H9 (cell line): ENCODE results near the gene MARCHF3. TPM values are rescaled to one million over a fixed set of nuclear protein-coding genes. Genes with fewer than 3 reads are reported as not detected.

ENCODE experiments used
- DNase-seq: peaks from one replicate; pipeline ENCODE4 v3.0.0-alpha.2; 2017
- H2AFZ ChIP-seq: one replicate; pipeline ENCODE4 v1.6.1; 2013; ENCODE audit warnings: mild to moderate bottlenecking, low read length, control low read depth, moderate library complexity
- H2AK5ac ChIP-seq: 2 replicates; pipeline ENCODE4 v1.6.1; 2013; ENCODE audit warnings: low read length, control low read depth, mixed read lengths; ENCODE audit not compliant: insufficient read length
- H2BK120ac ChIP-seq: one replicate; pipeline ENCODE4 v1.6.1; 2013; ENCODE audit warnings: low read depth, mild to moderate bottlenecking, low read length, control low read depth, inconsistent platforms; ENCODE audit not compliant: poor library complexity, severe bottlenecking
- H2BK12ac ChIP-seq: 2 replicates; pipeline ENCODE4 v1.6.1; 2013; ENCODE audit warnings: low read length, control low read depth, mixed read lengths, low read depth; ENCODE audit not compliant: insufficient read length
- H2BK15ac ChIP-seq: 2 replicates; pipeline ENCODE4 v1.6.1; 2013; ENCODE audit warnings: low read depth, low read length, control low read depth
- H2BK20ac ChIP-seq: one replicate; pipeline ENCODE4 v1.6.1; 2013; ENCODE audit warnings: low read depth, mild to moderate bottlenecking, low read length, control low read depth, inconsistent platforms; ENCODE audit not compliant: poor library complexity, severe bottlenecking
- H2BK5ac ChIP-seq: 2 replicates; pipeline ENCODE4 v1.6.1; 2013; ENCODE audit warnings: low read length, control low read depth, mixed read lengths; ENCODE audit not compliant: insufficient read length
- H3K14ac ChIP-seq: 2 replicates; pipeline ENCODE4 v1.6.1; 2013; ENCODE audit warnings: low read length, control low read depth; ENCODE audit not compliant: insufficient read depth
- H3K18ac ChIP-seq: 2 replicates; pipeline ENCODE4 v1.6.1; 2013; ENCODE audit warnings: low read depth, mild to moderate bottlenecking, mixed read lengths, low read length, control low read depth; ENCODE audit not compliant: insufficient read length
- H3K23ac ChIP-seq: 2 replicates; pipeline ENCODE4 v1.6.1; 2013; ENCODE audit warnings: low read length, control low read depth, mixed read lengths, low read depth; ENCODE audit not compliant: insufficient read length
- H3K23me2 ChIP-seq: 2 replicates; pipeline ENCODE4 v1.6.1; 2013; ENCODE audit warnings: low read depth, mild to moderate bottlenecking, mixed read lengths, low read length, control low read depth; ENCODE audit not compliant: insufficient read length, poor library complexity, severe bottlenecking
- H3K27ac ChIP-seq: 2 replicates; pipeline ENCODE4 v1.5.1; 2013; ENCODE audit warnings: low read length, control low read depth, mixed read lengths, low read depth; ENCODE audit not compliant: insufficient read length
- H3K27me3 ChIP-seq: 2 replicates; pipeline ENCODE4 v1.6.1; 2013; ENCODE audit warnings: low read length, control low read depth, inconsistent platforms; ENCODE audit not compliant: insufficient read depth
- H3K4ac ChIP-seq: 2 replicates; pipeline ENCODE4 v1.6.1; 2013; ENCODE audit warnings: low read depth, mild to moderate bottlenecking, control low read depth, inconsistent platforms, low read length, moderate library complexity
- H3K4me1 ChIP-seq: 2 replicates; pipeline ENCODE4 v1.6.1; 2013; ENCODE audit warnings: low read length, control low read depth, inconsistent platforms; ENCODE audit not compliant: insufficient read depth
- H3K4me2 ChIP-seq: 2 replicates; pipeline ENCODE4 v1.6.1; 2013; ENCODE audit warnings: low read length, control low read depth, mixed read lengths; ENCODE audit not compliant: insufficient read length, insufficient read depth
- H3K56ac ChIP-seq: 2 replicates; pipeline ENCODE4 v1.6.1; 2013; ENCODE audit warnings: low read depth, mild to moderate bottlenecking, mixed read lengths, low read length, control low read depth; ENCODE audit not compliant: insufficient read length
- H3K79me1 ChIP-seq: 2 replicates; pipeline ENCODE4 v1.6.1; 2013; ENCODE audit warnings: low read depth, mild to moderate bottlenecking, moderate library complexity, low read length, control low read depth, inconsistent platforms; ENCODE audit not compliant: insufficient read depth, poor library complexity, severe bottlenecking
- H3K79me2 ChIP-seq: 2 replicates; pipeline ENCODE4 v1.6.1; 2013; ENCODE audit warnings: low read length, control low read depth, inconsistent platforms; ENCODE audit not compliant: insufficient read depth
- H3K9ac ChIP-seq: 2 replicates; pipeline ENCODE4 v1.6.1; 2013; ENCODE audit warnings: low read length, control low read depth, mixed read lengths; ENCODE audit not compliant: insufficient read length; ENCODE audit errors: extremely low read depth
- H3K9me3 ChIP-seq: one replicate; pipeline ENCODE4 v1.6.1; 2013; ENCODE audit warnings: low read depth, low read length, inconsistent platforms; ENCODE audit not compliant: control insufficient read depth
- H3T11ph ChIP-seq: one replicate; pipeline ENCODE4 v1.6.1; 2013; ENCODE audit warnings: mild to moderate bottlenecking, low read length, control low read depth, inconsistent platforms
- H4K20me1 ChIP-seq: one replicate; pipeline ENCODE4 v1.6.1; 2013; ENCODE audit not compliant: control insufficient read depth, insufficient read length, insufficient read depth
- H4K5ac ChIP-seq: 2 replicates; pipeline ENCODE4 v1.6.1; 2013; ENCODE audit warnings: low read depth, mild to moderate bottlenecking, mixed read lengths, low read length, control low read depth; ENCODE audit not compliant: insufficient read length
- H4K8ac ChIP-seq: replicated peaks from 2 replicates; pipeline ENCODE4 v1.6.1; 2013; ENCODE audit warnings: low read length, control low read depth, mixed read lengths, low read depth; ENCODE audit not compliant: insufficient read length
- H4K91ac ChIP-seq: 2 replicates; pipeline ENCODE4 v1.6.1; 2013; ENCODE audit warnings: low read depth, mild to moderate bottlenecking, moderate library complexity, mixed read lengths, low read length, control low read depth; ENCODE audit not compliant: insufficient read length
- H3K27ac Mint-ChIP-seq, 3 experiments: 2 replicates in 2 of 3; 3 replicates in 1 of 3; pipeline ENCODE4 v1.8.0; 2020 to 2021; ENCODE audit warnings: mixed read lengths in 3 of 3, mild to moderate bottlenecking in 1 of 3, moderate library complexity in 1 of 3
- H3K27me3 Mint-ChIP-seq: 2 replicates; pipeline ENCODE4 v1.8.0; 2021; ENCODE audit warnings: low read depth, mild to moderate bottlenecking, moderate library complexity, mixed read lengths
- H3K36me3 Mint-ChIP-seq, 3 experiments: 2 replicates in 2 of 3; 3 replicates in 1 of 3; pipeline ENCODE4 v1.8.0; 2020 to 2021; ENCODE audit warnings: low read depth in 3 of 3, mixed read lengths in 3 of 3; ENCODE audit not compliant: insufficient read depth in 1 of 3
- H3K4me1 Mint-ChIP-seq, 2 experiments: 2 replicates each; pipeline ENCODE4 v1.8.0; 2020; ENCODE audit warnings: mixed read lengths in 2 of 2
- H3K4me3 Mint-ChIP-seq, 2 experiments: 2 replicates in 1 of 2; 3 replicates in 1 of 2; pipeline ENCODE4 v1.8.0; 2020 to 2021; ENCODE audit warnings: mild to moderate bottlenecking in 2 of 2, mixed read lengths in 2 of 2, moderate library complexity in 1 of 2
- H3K9me3 Mint-ChIP-seq, 2 experiments: 2 replicates in 1 of 2; 3 replicates in 1 of 2; pipeline ENCODE4 v1.8.0; 2020; ENCODE audit warnings: mild to moderate bottlenecking in 2 of 2, mixed read lengths in 2 of 2, moderate library complexity in 1 of 2
- CTCF ChIP-seq: fragments of 200-600 bp; sonication (generic); conservative IDR thresholded peaks from 3 replicates; pipeline ENCODE4 v1.8.0; 2021; ENCODE audit warnings: antibody characterized with exemption, mild to moderate bottlenecking
- WGBS: extraction: QIAGEN DNeasy Blood & Tissue Kit; methylation state at CpG from one replicate; pipeline ENCODE4 v1.1.7; 2013; ENCODE audit warnings: missing lambda C conversion rate, low lambda C conversion rate, mixed read lengths; ENCODE audit not compliant: insufficient read length; ENCODE audit errors: extremely low coverage; 5-methylcytosine and 5-hydroxymethylcytosine counted together
- total RNA-seq: library from RNA; stranded (reverse); gene quantifications from 2 replicates; pipeline ENCODE4 v1.2.1, GENCODE V29; 2021

Gene MARCHF3
- total RNA-seq, 1 experiment from 2014 or later = 17.7 TPM

- Histone ChIP-seq H3K27ac (no peak overlapping the region), H3K14ac (no peak overlapping the region), H3K4me2 (no peak overlapping the region), H4K5ac (no peak overlapping the region), H3K4me1 (peaks cover 10% of the 10 kb centered on the region), H2BK20ac (no peak overlapping the region), H2AFZ (no peak overlapping the region), H2BK120ac (no peak overlapping the region), H3K23ac (no peak overlapping the region), H2BK5ac (no peak overlapping the region), H3K27me3 (no peaks in the 10 kb centered on the region), H4K8ac (no peak overlapping the region), H4K20me1 (no peaks in the 10 kb centered on the region), H3T11ph (no peak overlapping the region), H3K9ac (no peak overlapping the region), H3K79me2 (no peaks in the 10 kb centered on the region), H2BK12ac (no peak overlapping the region), H3K79me1 (no peaks in the 10 kb centered on the region), H3K23me2 (no peaks in the 10 kb centered on the region), H3K18ac (no peak overlapping the region), H3K9me3 (no peaks in the 10 kb centered on the region), H3K4ac (no peak overlapping the region), H2BK15ac (no peak overlapping the region), H3K56ac (no peak overlapping the region), H2AK5ac (no peak overlapping the region), H4K91ac (no peak overlapping the region)
- no peak for DNase-seq
- H3K27ac Mint-ChIP-seq = no peak overlapping the region; a peak in 1 of 7 replicates
- peaks cover 32 to 40% of the 10 kb centered on the region in 2 experiments for H3K4me1 Mint-ChIP-seq
- no peaks in the 10 kb centered on the region; a peak in 2 of 7 replicates for H3K36me3 Mint-ChIP-seq
- H3K4me3 Mint-ChIP-seq = peak overlapping the region in 1 of 2 experiments; percentile 22; a peak in 1 of 5 replicates
- no peaks in the 10 kb centered on the region for H3K9me3 Mint-ChIP-seq
- H3K27me3 Mint-ChIP-seq = no peaks in the 10 kb centered on the region
- WGBS = no CpG with 5 or more reads among the region's 4 CpGs
- no peak for TF ChIP-seq CTCF
These were observed 58.1 kb downstream of the MARCHF3 start for GRCh38 chr5:126972062-126972895.
